Activated CD4-positive, alpha-beta T cell treated with anti-CD3 and anti-CD28 coated beads, Interleukin-2, amount 50 U/mL, for 24 hours (primary cell): ENCODE results near the gene FCAR.
"Not testable (repeated sequence)": the region's sequence is repeated elsewhere in the genome, so short reads cannot be mapped to it uniquely, and the experiment has no call there.

ENCODE experiments used
- DNase-seq, 2 donors: peaks; one replicate each; pipeline ENCODE4 v3.0.0-alpha.2; 2020; ENCODE audit warnings: low read depth in 1 of 2, low spot score in 1 of 2

FCAR gene

DNA sequence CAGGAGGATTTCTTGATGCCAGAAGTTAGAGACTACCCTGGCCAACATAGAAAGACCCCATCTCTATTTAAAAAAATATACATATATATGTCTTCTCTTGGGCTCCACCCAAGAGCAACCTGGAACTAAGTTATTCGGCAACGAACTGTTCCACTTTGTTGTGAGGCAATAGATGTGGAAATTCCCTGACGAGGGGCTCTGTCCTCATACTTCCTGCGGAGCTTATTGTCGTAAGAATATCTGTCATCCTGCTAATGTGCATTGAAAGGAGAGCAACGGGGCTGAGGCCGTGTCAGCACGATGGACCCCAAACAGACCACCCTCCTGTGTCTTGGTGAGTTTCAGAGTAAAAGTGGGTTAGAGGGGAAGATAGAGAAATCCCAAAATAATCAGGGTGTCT, at the start of gene FCAR:
TSS of gene FCAR (plus strand) at position 246 of the 400 bp plus-strand sequence. CDS start at position 301, 55 bp downstream.
- DNase-seq = no peak

GRCh38 chr19:54824416-54824815, 49.6 kb upstream of the FCAR start:
- DNase-seq = not testable (repeated sequence)

DNA sequence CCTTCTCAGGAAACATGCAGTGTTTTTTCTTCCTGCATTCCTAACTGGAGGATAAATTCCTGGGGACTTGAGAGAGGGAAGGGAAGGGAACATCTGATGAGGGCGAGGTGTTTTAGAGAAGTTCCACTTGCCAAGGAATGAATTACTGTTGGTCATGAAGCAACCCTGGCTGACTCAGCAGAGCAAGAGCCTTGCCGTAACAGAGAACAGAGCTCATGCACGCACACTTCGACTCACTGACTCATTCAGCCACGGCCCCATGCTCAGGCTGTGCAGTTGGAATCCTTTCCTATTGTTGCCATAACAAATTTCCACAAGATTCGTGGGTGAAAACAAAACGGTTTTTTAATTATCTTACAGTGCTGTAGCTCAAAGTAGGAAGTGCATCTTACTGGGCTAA, 48.7 kb upstream of the FCAR start:
- DNase-seq = not testable (repeated sequence)

DNA sequence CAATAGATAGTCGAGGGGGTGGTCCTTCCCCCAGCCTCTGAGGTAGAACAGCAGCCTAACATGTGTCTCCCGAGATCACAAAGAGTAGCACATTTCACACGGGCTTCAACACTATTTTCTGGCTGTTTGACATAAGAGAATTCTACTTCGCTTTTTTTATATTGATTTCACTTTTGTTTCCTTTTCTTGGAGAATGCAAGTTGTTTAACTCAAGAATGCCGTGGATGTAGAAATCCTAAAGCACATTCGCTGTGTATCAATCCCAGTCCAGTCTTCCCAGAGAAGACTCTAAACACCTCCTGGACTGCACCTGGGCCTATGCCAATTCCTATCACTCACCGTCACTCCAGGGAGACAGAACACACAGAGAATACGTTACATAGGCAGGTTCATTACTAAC, 46.0 kb upstream of the FCAR start:
- not testable (repeated sequence) for DNase-seq

GRCh38 chr19:54832496-54832895, 41.5 kb upstream of the FCAR start, which contains the start of gene KIR2DS4:
Gene KIR2DS4 (plus strand): TSS chr19:54832676.
- not testable (repeated sequence) for DNase-seq

GRCh38 chr19:54835126-54835525, 38.9 kb upstream of the FCAR start:
- DNase-seq = not testable (repeated sequence)

DNA sequence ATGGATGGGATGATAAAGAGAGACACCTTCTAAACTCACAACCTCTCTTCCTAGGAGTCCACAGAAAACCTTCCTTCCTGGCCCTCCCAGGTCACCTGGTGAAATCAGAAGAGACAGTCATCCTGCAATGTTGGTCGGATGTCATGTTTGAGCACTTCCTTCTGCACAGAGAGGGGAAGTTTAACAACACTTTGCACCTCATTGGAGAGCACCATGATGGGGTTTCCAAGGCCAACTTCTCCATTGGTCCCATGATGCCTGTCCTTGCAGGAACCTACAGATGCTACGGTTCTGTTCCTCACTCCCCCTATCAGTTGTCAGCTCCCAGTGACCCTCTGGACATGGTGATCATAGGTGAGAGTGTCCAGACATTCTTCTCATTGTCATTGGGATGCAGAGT, 36.5 kb upstream of the FCAR start:
- not testable (repeated sequence) for DNase-seq

- not testable (repeated sequence) for DNase-seq
Observed at GRCh38 chr19:54843171-54843570, 30.9 kb upstream of the FCAR start.

- not testable (repeated sequence) for DNase-seq
Observed at GRCh38 chr19:54850061-54850640, 23.9 kb upstream of the FCAR start, which contains the start of gene KIR3DL2. Gene KIR3DL2 (plus strand): TSS chr19:54850443. CDS start chr19:54850476, 33 bp downstream.

DNA sequence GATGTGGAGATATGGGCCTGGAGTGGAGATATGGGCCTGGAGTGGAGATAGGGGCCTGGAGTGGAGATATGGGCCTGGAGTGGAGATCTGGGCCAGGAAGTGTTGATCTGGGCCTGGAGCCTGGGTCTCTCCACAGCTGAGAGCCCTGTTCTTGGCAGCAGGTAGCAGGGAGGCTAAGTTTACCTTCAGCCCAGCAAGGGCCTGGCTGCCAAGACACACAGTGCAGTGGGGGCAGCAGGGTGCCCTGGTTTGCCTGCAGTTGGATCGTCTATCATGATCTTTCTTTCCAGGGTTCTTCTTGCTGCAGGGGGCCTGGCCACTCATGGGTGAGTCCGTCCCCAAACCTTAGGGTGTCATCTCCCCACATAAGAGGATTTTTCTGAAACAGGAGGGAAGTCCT, 23.1 kb upstream of the FCAR start:
- no peak for DNase-seq

- DNase-seq = no peak
Observed at GRCh38 chr19:54851353-54851752, 22.7 kb upstream of the FCAR start.

DNA sequence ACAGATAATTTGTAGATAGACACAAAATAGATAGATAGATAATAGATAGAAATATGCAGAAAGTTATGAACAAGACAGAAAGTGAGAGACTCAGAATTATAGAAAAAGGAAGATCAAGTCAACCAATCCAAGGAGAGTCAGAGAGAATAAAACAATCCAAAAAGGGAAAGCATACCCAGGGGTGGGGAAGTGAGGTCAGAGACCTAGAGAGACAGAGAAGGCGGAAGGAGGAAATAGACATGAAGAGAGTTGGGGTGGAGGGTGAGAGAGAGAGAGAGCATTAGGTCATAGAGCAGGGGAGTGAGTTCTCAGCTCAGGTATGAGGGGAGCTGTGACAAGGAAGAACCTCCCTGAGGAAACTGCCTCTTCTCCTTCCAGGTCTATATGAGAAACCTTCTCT, 18.8 kb upstream of the FCAR start:
- DNase-seq = not testable (repeated sequence)

GRCh38 chr19:54858476-54858875, 15.6 kb upstream of the FCAR start:
- not testable (repeated sequence) for DNase-seq

DNA sequence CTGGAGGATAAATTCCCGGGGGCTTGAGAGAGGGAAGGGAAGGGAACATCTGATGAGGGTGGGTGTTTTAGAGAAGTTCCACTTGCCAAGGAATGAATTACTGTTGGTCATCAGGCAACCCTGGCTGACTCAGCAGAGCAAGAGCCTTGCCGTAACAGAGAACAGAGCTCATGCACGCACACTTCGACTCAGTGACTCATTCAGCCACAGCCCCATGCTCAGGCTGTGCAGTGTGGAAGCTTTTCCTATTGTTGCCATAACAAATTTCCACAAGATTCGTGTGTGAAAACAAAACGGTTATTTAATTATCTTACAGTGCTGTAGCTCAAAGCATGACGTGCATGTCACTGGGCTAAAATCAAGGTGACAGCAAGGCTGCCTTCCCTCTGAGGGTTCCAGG, 14.6 kb upstream of the FCAR start:
- not testable (repeated sequence) for DNase-seq

DNA sequence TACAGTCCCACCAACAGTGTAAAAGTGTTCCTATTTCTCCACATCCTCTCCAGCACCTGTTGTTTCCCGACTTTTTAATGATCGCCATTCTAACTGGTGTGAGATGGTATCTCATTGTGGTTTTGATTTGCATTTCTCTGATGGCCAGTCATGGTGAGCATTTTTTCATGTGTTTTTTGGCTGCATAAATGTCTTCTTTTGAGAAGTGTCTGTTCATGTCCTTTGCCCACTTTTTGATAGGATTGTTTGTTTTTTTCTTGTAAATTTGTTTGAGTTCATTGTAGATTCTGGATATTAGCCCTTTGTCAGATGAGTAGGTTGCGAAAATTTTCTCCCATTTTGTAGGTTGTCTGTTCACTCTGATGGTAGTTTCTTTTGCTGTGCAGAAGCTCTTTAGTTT, 10.6 kb upstream of the FCAR start:
- not testable (repeated sequence) for DNase-seq

DNA sequence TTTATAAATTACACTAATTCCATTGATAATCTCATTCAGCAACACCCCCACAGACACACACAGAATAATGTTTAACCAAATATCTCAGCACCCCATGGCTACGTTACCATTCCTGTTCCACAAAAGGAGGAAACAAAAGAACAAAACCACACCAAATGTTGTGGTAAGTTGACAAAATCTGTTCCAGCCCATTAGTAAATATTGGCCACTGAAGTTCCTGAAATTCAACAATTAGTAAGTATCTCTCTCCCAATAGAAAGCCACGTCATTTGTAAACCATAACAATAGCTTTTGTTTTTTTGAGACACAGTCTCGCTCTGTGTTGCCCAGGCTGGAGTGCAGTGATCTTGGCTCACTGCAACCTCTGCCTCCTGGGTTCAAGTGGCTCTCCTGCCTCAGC, 2.3 kb upstream of the FCAR start:
- DNase-seq = no peak

GRCh38 chr19:54875506-54875905, 1.5 kb downstream of the FCAR start:
- no peak for DNase-seq

DNA sequence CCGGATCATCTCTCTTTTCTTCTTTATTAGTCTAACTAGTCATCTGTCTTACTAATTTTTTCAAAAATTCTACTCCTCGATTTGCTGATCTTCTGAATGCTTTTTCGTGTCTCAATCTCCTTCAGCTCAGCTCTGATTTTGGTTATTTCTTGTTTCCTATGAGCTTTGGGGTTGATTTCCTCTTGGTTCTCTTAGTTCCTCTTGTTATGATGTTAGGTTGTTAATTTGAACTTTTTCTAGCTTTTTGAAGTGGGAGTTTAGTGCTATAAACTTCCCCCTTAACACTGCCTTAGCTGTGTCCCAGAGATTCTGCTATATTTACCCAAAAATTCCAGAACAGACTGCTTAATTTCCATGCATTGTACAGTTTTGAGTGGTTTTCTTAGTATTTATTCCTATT, 3.4 kb downstream of the FCAR start:
- DNase-seq = no peak

- no peak for DNase-seq
Observed at GRCh38 chr19:54881884-54882283, 7.8 kb downstream of the FCAR start.

DNA sequence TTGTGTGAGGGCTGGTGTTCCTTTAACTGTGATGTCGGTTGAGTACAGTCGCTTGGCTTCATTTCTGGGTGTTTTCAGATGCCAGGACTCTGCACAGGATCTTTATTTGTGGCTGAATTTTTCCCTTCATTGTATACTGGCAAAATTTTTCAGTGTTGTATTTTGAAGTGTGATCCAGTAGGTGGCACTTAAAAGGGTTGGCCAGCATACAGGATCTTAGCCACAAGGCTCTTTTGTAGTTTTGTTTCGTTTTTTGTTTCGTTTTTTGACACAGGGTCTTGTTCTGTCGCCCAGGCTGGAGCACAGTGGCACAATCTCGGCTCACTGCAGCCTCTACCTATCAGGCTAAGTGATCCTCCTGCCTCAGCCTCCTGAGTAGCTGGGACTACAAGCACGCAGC, 8.7 kb downstream of the FCAR start:
- no peak for DNase-seq

GRCh38 chr19:54883228-54883627, 9.2 kb downstream of the FCAR start:
- DNase-seq = no peak

DNA sequence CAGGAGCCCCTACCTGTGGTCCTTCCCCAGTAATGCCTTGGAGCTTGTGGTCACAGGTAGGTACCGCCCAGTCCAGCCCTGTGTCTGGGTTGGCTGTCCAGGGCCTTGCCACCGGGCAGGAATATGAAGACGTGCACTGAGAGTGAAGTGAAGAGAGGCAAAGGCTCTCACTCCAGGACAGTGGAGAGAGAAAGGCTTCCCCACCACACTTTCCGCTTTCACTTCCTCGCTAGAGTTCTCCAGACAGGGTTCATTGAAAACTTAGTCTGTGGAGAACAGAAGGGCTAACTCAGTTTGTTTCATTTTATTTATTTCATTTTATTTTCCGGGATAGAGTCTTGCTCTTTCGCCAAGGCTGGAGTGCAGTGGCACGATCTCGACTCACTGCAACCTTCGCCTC, 14.2 kb downstream of the FCAR start:
- no peak for DNase-seq

- no peak for DNase-seq
Observed at GRCh38 chr19:54889566-54889965, 15.5 kb downstream of the FCAR start.
